HepG2 (cell line): ENCODE data around the gene BCAS3. TPM values are rescaled to one million over a fixed set of nuclear protein-coding genes. Genes with fewer than 3 reads are reported as not detected.

Experiments
- ATAC-seq: fragments of 200-7000 bp; cut with Tn5 transposase; 3 replicates; pipeline ENCODE4 v1.9.1; 2020; ENCODE audit warnings: mild to moderate bottlenecking, moderate library complexity
- BruUV-seq: library from RNA; stranded (reverse); fragments of 400-500 nt; replicated peaks from 2 replicates; lab custom pipeline; 2021; lab: Mats Ljungman, UMichigan
- CTCF ChIA-PET: fragments of 300-600 bp; formaldehyde crosslinking; extraction: SDS; loops from one replicate; lab custom pipeline; 2021; ENCODE audit warnings: low total read pairs, inconsistent platforms, low intra/inter-chr PET ratio; lab: Yijun Ruan, JAX
- POLR2A ChIA-PET: fragments of 350-600 bp; sonication (Branson Sonifier 250); formaldehyde crosslinking; loops from one replicate; lab custom pipeline; 2020; ENCODE audit warnings: antibody characterized with exemption, inconsistent platforms; lab: Yijun Ruan, JAX
- DNase-seq: peaks from one replicate; pipeline ENCODE4 v3.0.0-alpha.2; 2015; ENCODE audit warnings: low spot score
- FAIRE-seq: peaks from 3 replicates; lab custom pipeline; 2011; peaks lifted over from hg19 to GRCh38; lab: Jason Lieb, UNC
- H2AFZ ChIP-seq: one replicate; pipeline ENCODE4 v1.6.1; 2011; ENCODE audit warnings: low read length, inconsistent platforms
- H3K27ac ChIP-seq: fragments of 300-600 bp; 3 replicates; pipeline ENCODE4 v1.8.0; 2011; ENCODE audit warnings: mixed run types, mild to moderate bottlenecking, mixed read lengths, low read length, inconsistent platforms; ENCODE audit not compliant: insufficient read depth; ENCODE audit errors: extremely low read length
- H3K27me3 ChIP-seq, 2 experiments: fragments of 200-600 bp in 1 of 2; 2 replicates in 1 of 2; 3 replicates in 1 of 2; pipeline versions ENCODE4 v1.6.0 to v1.8.0; 2011; ENCODE audit warnings: low read length in 2 of 2, mild to moderate bottlenecking in 2 of 2, moderate library complexity in 2 of 2, inconsistent platforms in 1 of 2; ENCODE audit not compliant: insufficient read depth in 2 of 2, control insufficient read depth in 1 of 2
- H3K36me3 ChIP-seq, 2 experiments: fragments of 200-600 bp in 1 of 2; replicated peaks in 1 of 2; 2 replicates in 1 of 2; 3 replicates in 1 of 2; pipeline versions ENCODE4 v1.5.1 to v1.8.0; 2011; ENCODE audit warnings: low read length in 2 of 2, inconsistent platforms in 1 of 2; ENCODE audit not compliant: insufficient read depth in 2 of 2, control insufficient read depth in 1 of 2
- H3K4me1 ChIP-seq: 2 replicates; pipeline ENCODE4 v1.5.1; 2012; ENCODE audit warnings: low read length, inconsistent platforms; ENCODE audit not compliant: insufficient read depth
- H3K4me2 ChIP-seq: 2 replicates; pipeline ENCODE4 v1.6.0; 2011; ENCODE audit warnings: low read depth, low read length, inconsistent platforms
- H3K4me3 ChIP-seq, 3 experiments: fragments of 200-600 bp in 1 of 3; sonication (generic), shearing (Covaris generic) in 1 of 3; replicated peaks in 1 of 3; 2 replicates each; pipeline ENCODE4 v1.5.1; 2011 to 2016; ENCODE audit warnings: low read length in 3 of 3, inconsistent platforms in 2 of 3, low read depth in 2 of 3, mild to moderate bottlenecking in 2 of 3, control low read depth in 1 of 3, mixed read lengths in 1 of 3; ENCODE audit not compliant: insufficient read depth in 1 of 3
- H3K79me2 ChIP-seq: one replicate; pipeline ENCODE4 v1.6.1; 2011; ENCODE audit warnings: low read length, inconsistent platforms; ENCODE audit not compliant: insufficient read depth
- H3K9ac ChIP-seq: 2 replicates; pipeline ENCODE4 v1.6.0; 2011; ENCODE audit warnings: mild to moderate bottlenecking, low read depth, low read length, inconsistent platforms; ENCODE audit not compliant: insufficient read depth
- H3K9me3 ChIP-seq: 2 replicates; pipeline ENCODE4 v1.5.1; 2012; ENCODE audit warnings: mild to moderate bottlenecking, low read length
- H4K20me1 ChIP-seq: 2 replicates; pipeline ENCODE4 v1.6.0; 2011; ENCODE audit warnings: inconsistent platforms, mild to moderate bottlenecking, low read length, moderate library complexity; ENCODE audit not compliant: insufficient read depth
- JUND ChIP-seq: sonication (generic); formaldehyde crosslinking; IDR thresholded peaks from 2 replicates; pipeline ENCODE4 v1.8.0; 2022; ENCODE audit warnings: mild to moderate bottlenecking, missing genetic modification reagents
- PRDM15 ChIP-seq: sonication (generic); formaldehyde crosslinking; IDR thresholded peaks from 2 replicates; pipeline ENCODE4 v1.4.0; 2020; ENCODE audit warnings: missing genetic modification reagents
- RELA ChIP-seq: sonication (generic); formaldehyde crosslinking; IDR thresholded peaks from 2 replicates; pipeline ENCODE4 v1.4.0; 2020; ENCODE audit warnings: missing genetic modification reagents
- SPEN ChIP-seq: sonication (generic); formaldehyde crosslinking; IDR thresholded peaks from 2 replicates; pipeline ENCODE4 v1.5.1; 2020; ENCODE audit warnings: low read depth, mild to moderate bottlenecking, missing genetic modification reagents
- TIGD3 ChIP-seq: sonication (generic); formaldehyde crosslinking; IDR thresholded peaks from 2 replicates; pipeline ENCODE4 v1.5.1; 2020; ENCODE audit warnings: mild to moderate bottlenecking, missing genetic modification reagents, borderline replicate concordance
- TRIM22 ChIP-seq: fragments of 450-650 bp; IDR thresholded peaks from 2 replicates; pipeline ENCODE4 v1.6.1; 2017
- XRCC5 ChIP-seq: fragments of 200-400 bp; formaldehyde crosslinking; optimal IDR thresholded peaks from 2 replicates; pipeline ENCODE3; 2017; ENCODE audit warnings: mild to moderate bottlenecking, low read length
- ZNF34 ChIP-seq: sonication (generic); formaldehyde crosslinking; IDR thresholded peaks from 2 replicates; pipeline ENCODE4 v1.4.0; 2020; ENCODE audit warnings: mild to moderate bottlenecking, missing genetic modification reagents, borderline replicate concordance
- ZNF446 ChIP-seq: sonication (generic); formaldehyde crosslinking; IDR thresholded peaks from 2 replicates; pipeline ENCODE4 v1.5.0; 2020; ENCODE audit warnings: mild to moderate bottlenecking, missing genetic modification reagents
- ZNF660 ChIP-seq: sonication (generic); formaldehyde crosslinking; IDR thresholded peaks from 2 replicates; pipeline ENCODE4 v1.5.1; 2020; ENCODE audit warnings: mild to moderate bottlenecking, low read depth, missing genetic modification reagents, borderline replicate concordance
- ZSCAN29 ChIP-seq: sonication (generic); formaldehyde crosslinking; conservative IDR thresholded peaks from 2 replicates; pipeline ENCODE4 v1.4.0; 2020; ENCODE audit warnings: mild to moderate bottlenecking, missing genetic modification reagents
- WGBS: methylation state at CpG from one replicate; pipeline ENCODE4 v1.1.6; 2017; ENCODE audit warnings: low lambda C conversion rate; 5-methylcytosine and 5-hydroxymethylcytosine counted together
- in situ Hi-C: cut with HindIII; loops from 2 replicates; pipeline ENCODE4 v1.10.0; 2017; ENCODE audit warnings: low pct_unique_long_range_greater_than_20kb; ENCODE audit not compliant: extremely low pct_ligation_motif_present
- intact Hi-C: fragments of 100-400 bp; cut with micrococcal nuclease; formaldehyde crosslinking; loops from one replicate; pipeline ENCODE4 v1.10.0; 2022; ENCODE audit not compliant: unreplicated experiment
- polyA plus RNA-seq, 8 experiments: library from polyadenylated mRNA; depleted of rRNA in 3 of 8; stranded (reverse) in 7 of 8; unstranded in 1 of 8; fragments of >200 nt; fragmentation: Illumina TruSeq in 4 of 8; extraction: Trizol in 4 of 8; gene quantifications; 2 replicates each; pipeline versions ENCODE4 v1.2.1 to v1.2.3, GENCODE V29; 2011 to 2016; ENCODE audit warnings: low read depth in 4 of 8, missing spikeins in 1 of 8, mixed read lengths in 1 of 8; ENCODE audit not compliant: insufficient read depth in 1 of 8
- total RNA-seq, 5 experiments: library from RNA; depleted of rRNA; stranded (reverse); fragments of >200 nt; fragmentation: Illumina TruSeq; extraction: Trizol; gene quantifications; 2 replicates each; pipeline ENCODE4 v1.2.3, GENCODE V29; 2016; ENCODE audit warnings: low read depth in 1 of 5
- TF ChIP-seq, protein P1 (sequence below): sonication (generic); formaldehyde crosslinking; IDR thresholded peaks from 2 replicates; pipeline ENCODE4 v1.4.0; 2020; ENCODE audit warnings: missing genetic modification reagents, borderline replicate concordance
- TF ChIP-seq, protein P2 (sequence below): sonication (generic); formaldehyde crosslinking; IDR thresholded peaks from 2 replicates; pipeline ENCODE4 v1.8.0; 2022; ENCODE audit warnings: mild to moderate bottlenecking, missing genetic modification reagents; ENCODE audit not compliant: insufficient replicate concordance

The BCAS3 gene
- total and polyA plus RNA-seq, 2 of the 13 experiments (the other 11 are each of a cell fraction or from before 2014, with no cell fraction given) = 10.7 to 11.2 TPM

DNA sequence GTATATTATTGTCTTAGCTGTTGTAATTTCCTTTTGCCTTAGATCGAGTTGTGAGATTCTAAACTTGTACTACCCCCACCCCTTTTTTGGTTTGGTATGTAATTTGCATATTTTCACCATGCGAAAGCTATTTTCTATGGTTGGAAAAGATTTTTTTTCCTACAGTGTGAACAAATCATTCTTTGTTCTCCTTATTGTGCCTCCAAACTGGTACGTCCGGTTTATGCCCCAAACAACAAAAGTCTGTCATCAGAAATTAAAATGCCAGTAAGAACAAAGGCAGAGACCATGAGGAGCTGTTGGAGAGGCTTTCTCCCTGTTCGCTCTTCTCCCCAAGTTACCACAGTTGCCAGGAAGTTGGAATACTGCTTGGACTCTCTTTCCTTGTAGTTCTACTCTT is 66.1 kb downstream of the BCAS3 start (continued):
- TF ChIP-seq, protein P1, sequence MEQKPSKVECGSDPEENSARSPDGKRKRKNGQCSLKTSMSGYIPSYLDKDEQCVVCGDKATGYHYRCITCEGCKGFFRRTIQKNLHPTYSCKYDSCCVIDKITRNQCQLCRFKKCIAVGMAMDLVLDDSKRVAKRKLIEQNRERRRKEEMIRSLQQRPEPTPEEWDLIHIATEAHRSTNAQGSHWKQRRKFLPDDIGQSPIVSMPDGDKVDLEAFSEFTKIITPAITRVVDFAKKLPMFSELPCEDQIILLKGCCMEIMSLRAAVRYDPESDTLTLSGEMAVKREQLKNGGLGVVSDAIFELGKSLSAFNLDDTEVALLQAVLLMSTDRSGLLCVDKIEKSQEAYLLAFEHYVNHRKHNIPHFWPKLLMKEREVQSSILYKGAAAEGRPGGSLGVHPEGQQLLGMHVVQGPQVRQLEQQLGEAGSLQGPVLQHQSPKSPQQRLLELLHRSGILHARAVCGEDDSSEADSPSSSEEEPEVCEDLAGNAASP = no peak
- no peak for TF ChIP-seq PRDM15 (CRISPR knock-in tag)

DNA sequence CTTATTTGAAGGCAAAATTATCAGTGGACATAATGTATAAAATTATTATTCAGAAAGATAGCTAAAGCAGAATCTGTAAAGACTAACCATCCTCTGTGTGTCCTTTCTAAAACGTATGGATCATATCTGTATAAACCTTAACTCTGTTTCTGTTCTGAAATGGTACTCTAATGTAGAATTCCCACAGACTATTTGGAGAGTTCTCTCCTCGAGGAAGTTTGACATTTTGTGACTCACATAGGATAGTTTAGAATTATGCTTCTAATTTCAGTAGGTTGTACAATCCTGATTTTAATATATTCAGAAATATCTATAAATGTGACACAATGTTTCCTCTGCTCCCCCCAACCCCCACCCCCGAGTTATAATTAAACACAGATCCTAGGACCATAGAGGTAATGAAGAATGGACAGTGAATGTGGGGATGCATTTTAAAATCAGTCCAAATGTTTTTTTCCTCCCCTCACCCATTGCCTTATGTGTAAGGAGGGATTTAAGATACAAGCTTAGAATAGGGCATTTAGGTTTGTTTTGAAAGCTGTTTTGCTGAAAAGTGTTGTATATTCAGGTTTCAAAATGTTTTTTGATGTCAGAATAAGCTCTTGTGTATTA is 66.8 kb downstream of the BCAS3 start:
- Histone ChIP-seq H3K27ac (no peak overlapping the region), H3K36me3 (no peaks in the 10 kb centered on the region), H3K27me3 (no peaks in the 10 kb centered on the region), H4K20me1 (no peaks in the 10 kb centered on the region), H3K9me3 (no peaks in the 10 kb centered on the region), H3K4me2 (no peak overlapping the region), H3K79me2 (no peaks in the 10 kb centered on the region), H3K4me3 (no peak overlapping the region), H3K4me1 (no peaks in the 10 kb centered on the region), H3K9ac (no peak overlapping the region), H2AFZ (no peak overlapping the region)
- 32% methylated on average over 3 of the region's 3 CpGs for WGBS
- BruUV-seq = no TSS peak
- ChIA-PET POLR2A (interaction anchor here (0.9 kb wide), 1 partner anchor 17 kb away, joined by 3 read pairs; no protein-coding TSS in a partner anchor), CTCF (no interaction called here)
- intact Hi-C loops (no loop called here), in situ Hi-C loops (no loop called here)
- DNase-seq (no peak), ATAC-seq (no peak), FAIRE-seq (no peak)
- TF ChIP-seq, protein P2, sequence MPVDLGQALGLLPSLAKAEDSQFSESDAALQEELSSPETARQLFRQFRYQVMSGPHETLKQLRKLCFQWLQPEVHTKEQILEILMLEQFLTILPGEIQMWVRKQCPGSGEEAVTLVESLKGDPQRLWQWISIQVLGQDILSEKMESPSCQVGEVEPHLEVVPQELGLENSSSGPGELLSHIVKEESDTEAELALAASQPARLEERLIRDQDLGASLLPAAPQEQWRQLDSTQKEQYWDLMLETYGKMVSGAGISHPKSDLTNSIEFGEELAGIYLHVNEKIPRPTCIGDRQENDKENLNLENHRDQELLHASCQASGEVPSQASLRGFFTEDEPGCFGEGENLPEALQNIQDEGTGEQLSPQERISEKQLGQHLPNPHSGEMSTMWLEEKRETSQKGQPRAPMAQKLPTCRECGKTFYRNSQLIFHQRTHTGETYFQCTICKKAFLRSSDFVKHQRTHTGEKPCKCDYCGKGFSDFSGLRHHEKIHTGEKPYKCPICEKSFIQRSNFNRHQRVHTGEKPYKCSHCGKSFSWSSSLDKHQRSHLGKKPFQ (CRISPR knock-in tag) = no peak
- TF ChIP-seq XRCC5 (no peak), ZNF446 (CRISPR knock-in tag) (no peak), TRIM22 (no peak), ZNF34 (no peak), ZNF660 (no peak), ZSCAN29 (CRISPR knock-in tag) (no peak), RELA (CRISPR knock-in tag) (no peak), TIGD3 (no peak), JUND (no peak), SPEN (CRISPR knock-in tag) (no peak)
